HCT116 (cell line): ENCODE measurements around the gene KRCC1. TPM values are rescaled to one million over a fixed set of nuclear protein-coding genes. Genes with fewer than 3 reads are reported as not detected.

ENCODE experiments used
- ATAC-seq: fragments of 200-7000 bp; cut with Tn5 transposase; 2 replicates; pipeline ENCODE4 v1.9.1; 2020; ENCODE audit warnings: mild to moderate bottlenecking, moderate library complexity
- BruUV-seq: library from RNA; stranded (reverse); fragments of 400-500 nt; replicated peaks from 2 replicates; lab custom pipeline; 2021; lab: Mats Ljungman, UMichigan
- CTCF ChIA-PET: fragments of 300-600 bp; sonication (Branson Sonifier 250); formaldehyde crosslinking; loops from one replicate; lab custom pipeline; 2021; ENCODE audit warnings: antibody characterized with exemption; lab: Charles Lee
- POLR2A ChIA-PET: fragments of 300-600, 350-600 bp; sonication (Branson Sonifier 250); formaldehyde crosslinking; loops from one replicate; lab custom pipeline; 2021; ENCODE audit warnings: antibody characterized with exemption; lab: Charles Lee
- RAD21 ChIA-PET, 2 experiments: fragments of 300-600 bp; sonication (Branson Sonifier 250); formaldehyde crosslinking; loops; one replicate each; lab custom pipeline; 2023; ENCODE audit warnings: low total read pairs in 2 of 2; ENCODE audit not compliant: uncharacterized antibody in 2 of 2, unreplicated experiment in 2 of 2, low non-redundant PET in 1 of 2; lab: Charles Lee
- DNase-seq: peaks from one replicate; pipeline ENCODE4 v3.0.0-alpha.2; 2010; ENCODE audit warnings: low read depth, low spot score
- H2AFZ ChIP-seq: fragments of 200-600 bp; shearing (Covaris generic), sonication (generic); 2 replicates; pipeline ENCODE4 v1.6.1; 2017; ENCODE audit warnings: low read depth, mixed run types, mixed read lengths, antibody characterized with exemption, low read length; ENCODE audit not compliant: poor library complexity, severe bottlenecking
- H3K27ac ChIP-seq: 2 replicates; pipeline ENCODE4 v1.5.1; 2012; ENCODE audit warnings: low read depth, low read length
- H3K27me3 ChIP-seq: fragments of 200-600 bp; sonication (generic); 2 replicates; pipeline ENCODE4 v1.6.1; 2016; ENCODE audit warnings: mixed run types, low read length, mixed read lengths; ENCODE audit not compliant: insufficient read depth
- H3K36me3 ChIP-seq, 2 experiments: fragments of 200-500 bp in 1 of 2; fragments of 200-600 bp in 1 of 2; sonication (Bioruptor generic) in 1 of 2; sonication (generic) in 1 of 2; 2 replicates each; pipeline versions ENCODE4 v1.5.1 to v1.6.1; 2014 to 2016; ENCODE audit warnings: low read length in 2 of 2, inconsistent platforms in 1 of 2, mixed read lengths in 1 of 2, mixed run types in 1 of 2; ENCODE audit not compliant: insufficient read depth in 2 of 2, control insufficient read depth in 1 of 2
- H3K4me1 ChIP-seq, 2 experiments: fragments of 200-600 bp in 1 of 2; sonication (generic) in 1 of 2; 2 replicates each; pipeline versions ENCODE4 v1.5.1 to v1.6.1; 2012 to 2017; ENCODE audit warnings: low read length in 2 of 2, inconsistent platforms in 1 of 2, mild to moderate bottlenecking in 1 of 2, mixed read lengths in 1 of 2, mixed run types in 1 of 2, moderate library complexity in 1 of 2; ENCODE audit not compliant: insufficient read depth in 2 of 2, control insufficient read depth in 1 of 2
- H3K4me2 ChIP-seq: fragments of 200-600 bp; sonication (generic); 2 replicates; pipeline ENCODE4 v1.6.1; 2017; ENCODE audit warnings: mixed run types, low read length, mixed read lengths
- H3K4me3 ChIP-seq, 2 experiments: fragments of 200-600 bp in 1 of 2; sonication (generic) in 1 of 2; replicated peaks in 1 of 2; 2 replicates each; pipeline ENCODE4 v1.5.1; 2011 to 2016; ENCODE audit warnings: low read length in 2 of 2, control low read depth in 1 of 2, low read depth in 1 of 2, mild to moderate bottlenecking in 1 of 2, mixed read lengths in 1 of 2, mixed run types in 1 of 2
- H3K79me2 ChIP-seq: fragments of 200-600 bp; sonication (generic); 2 replicates; pipeline ENCODE4 v1.6.1; 2017; ENCODE audit warnings: mild to moderate bottlenecking, mixed run types, low read length, moderate library complexity, mixed read lengths; ENCODE audit not compliant: insufficient read depth
- H3K9ac ChIP-seq: fragments of 200-600 bp; sonication (generic); 2 replicates; pipeline ENCODE4 v1.6.1; 2016; ENCODE audit warnings: low read length, mixed read lengths
- H3K9me2 ChIP-seq: fragments of 200-600 bp; sonication (generic), shearing (Covaris generic); 2 replicates; pipeline ENCODE4 v1.6.1; 2017; ENCODE audit warnings: mixed run types, mild to moderate bottlenecking, moderate library complexity; ENCODE audit not compliant: insufficient read depth
- H3K9me3 ChIP-seq, 2 experiments: fragments of 200-500 bp in 1 of 2; fragments of 200-600 bp in 1 of 2; sonication (Bioruptor generic) in 1 of 2; sonication (generic) in 1 of 2; 2 replicates each; pipeline ENCODE4 v1.6.1; 2014 to 2017; ENCODE audit warnings: low read length in 2 of 2, mixed read lengths in 2 of 2, inconsistent platforms in 1 of 2, low read depth in 1 of 2, mild to moderate bottlenecking in 1 of 2, mixed run types in 1 of 2, moderate library complexity in 1 of 2; ENCODE audit not compliant: control insufficient read depth in 1 of 2, insufficient read depth in 1 of 2
- H4K20me1 ChIP-seq: fragments of 200-600 bp; sonication (generic), shearing (Covaris generic); 2 replicates; pipeline ENCODE4 v1.6.1; 2017; ENCODE audit warnings: mixed run types, mild to moderate bottlenecking, moderate library complexity; ENCODE audit not compliant: insufficient read depth
- ATF3 ChIP-seq: IDR thresholded peaks from 2 replicates; pipeline ENCODE4 v1.6.1; 2012
- CBX3 ChIP-seq: IDR thresholded peaks from 2 replicates; pipeline ENCODE4 v1.6.1; 2012; ENCODE audit warnings: low read depth
- CEBPB ChIP-seq: IDR thresholded peaks from 2 replicates; pipeline ENCODE4 v1.6.1; 2012; ENCODE audit warnings: low read depth
- EGR1 ChIP-seq: IDR thresholded peaks from 2 replicates; pipeline ENCODE4 v1.6.1; 2012; ENCODE audit warnings: low read depth
- ELF1 ChIP-seq: IDR thresholded peaks from 2 replicates; pipeline ENCODE4 v1.6.1; 2012; ENCODE audit warnings: low read depth, borderline replicate concordance
- EZH2 ChIP-seq: fragments of 200-600 bp; sonication (generic); IDR thresholded peaks from 2 replicates; pipeline ENCODE4 v1.6.1; 2017; ENCODE audit warnings: antibody characterized with exemption, mixed run types
- EZH2phosphoT487 ChIP-seq: fragments of 200-600 bp; IDR thresholded peaks from 2 replicates; pipeline ENCODE4 v1.6.1; 2018; ENCODE audit warnings: antibody characterized with exemption, borderline replicate concordance
- FOSL1 ChIP-seq: IDR thresholded peaks from 2 replicates; pipeline ENCODE4 v1.6.1; 2012; ENCODE audit warnings: low read depth
- JUND ChIP-seq: IDR thresholded peaks from 2 replicates; pipeline ENCODE4 v1.6.1; 2012
- MAX ChIP-seq: IDR thresholded peaks from 2 replicates; pipeline ENCODE4 v1.6.1; 2012
- POLR2A ChIP-seq: IDR thresholded peaks from 2 replicates; pipeline ENCODE4 v1.7.0; 2011; ENCODE audit warnings: borderline replicate concordance; ENCODE audit not compliant: insufficient read depth, insufficient read length; ENCODE audit errors: extremely low read depth
- POLR2AphosphoS5 ChIP-seq: IDR thresholded peaks from 2 replicates; pipeline ENCODE4 v1.6.1; 2011; ENCODE audit warnings: mild to moderate bottlenecking, low read depth, low read length, moderate library complexity
- SIN3A ChIP-seq: IDR thresholded peaks from 2 replicates; pipeline ENCODE4 v1.6.1; 2012; ENCODE audit warnings: low read depth
- SP1 ChIP-seq: IDR thresholded peaks from 2 replicates; pipeline ENCODE4 v1.6.1; 2012; ENCODE audit warnings: low read depth
- SRF ChIP-seq: IDR thresholded peaks from 2 replicates; pipeline ENCODE4 v1.6.1; 2012; ENCODE audit warnings: low read depth
- TCF7L2 ChIP-seq: IDR thresholded peaks from 2 replicates; pipeline ENCODE4 v1.7.0; 2011; ENCODE audit warnings: borderline replicate concordance, inconsistent platforms; ENCODE audit not compliant: insufficient read depth, insufficient read length; ENCODE audit errors: extremely low read depth
- YY1 ChIP-seq: IDR thresholded peaks from 2 replicates; pipeline ENCODE4 v1.6.1; 2011; ENCODE audit warnings: low read length, low read depth, moderate library complexity, mild to moderate bottlenecking; ENCODE audit not compliant: insufficient replicate concordance; ENCODE audit errors: extremely low read depth
- ZFX ChIP-seq: fragments of 450-650 bp; IDR thresholded peaks from 2 replicates; pipeline ENCODE4 v1.6.1; 2017
- ZNF274 ChIP-seq: fragments of 200-500 bp; sonication (Bioruptor generic); IDR thresholded peaks from 2 replicates; pipeline ENCODE4 v1.6.1; 2014; ENCODE audit warnings: mild to moderate bottlenecking, low read depth, low read length, inconsistent platforms
- intact Hi-C: fragments of 100-400 bp; cut with micrococcal nuclease; formaldehyde crosslinking; loops from 2 replicates; pipeline ENCODE4 v1.10.0; 2022
- total RNA-seq: library from RNA; stranded (reverse); gene quantifications from one replicate; pipeline ENCODE4 v1.2.1, GENCODE V29; 2021; ENCODE audit not compliant: unreplicated experiment
- TF ChIP-seq, protein P1 (sequence below): IDR thresholded peaks from 2 replicates; pipeline ENCODE4 v1.6.1; 2012; ENCODE audit warnings: low read depth

Gene KRCC1
- total RNA-seq, 1 experiment from 2014 or later = 5.8 TPM

- TF ChIP-seq SRF = no peak
- TF ChIP-seq ZNF274 = no peak
- no peak for TF ChIP-seq TCF7L2
- TF ChIP-seq EGR1 = no peak
- no peak for TF ChIP-seq EZH2
- TF ChIP-seq ATF3 = no peak
- no peak for TF ChIP-seq ELF1
- no peak for TF ChIP-seq POLR2AphosphoS5
- TF ChIP-seq CBX3 = no peak
- no peak for TF ChIP-seq YY1
- no peak for TF ChIP-seq FOSL1
- no peak for TF ChIP-seq ZFX
- TF ChIP-seq POLR2A = no peak
- no peak for TF ChIP-seq EZH2phosphoT487
- TF ChIP-seq, protein P1, sequence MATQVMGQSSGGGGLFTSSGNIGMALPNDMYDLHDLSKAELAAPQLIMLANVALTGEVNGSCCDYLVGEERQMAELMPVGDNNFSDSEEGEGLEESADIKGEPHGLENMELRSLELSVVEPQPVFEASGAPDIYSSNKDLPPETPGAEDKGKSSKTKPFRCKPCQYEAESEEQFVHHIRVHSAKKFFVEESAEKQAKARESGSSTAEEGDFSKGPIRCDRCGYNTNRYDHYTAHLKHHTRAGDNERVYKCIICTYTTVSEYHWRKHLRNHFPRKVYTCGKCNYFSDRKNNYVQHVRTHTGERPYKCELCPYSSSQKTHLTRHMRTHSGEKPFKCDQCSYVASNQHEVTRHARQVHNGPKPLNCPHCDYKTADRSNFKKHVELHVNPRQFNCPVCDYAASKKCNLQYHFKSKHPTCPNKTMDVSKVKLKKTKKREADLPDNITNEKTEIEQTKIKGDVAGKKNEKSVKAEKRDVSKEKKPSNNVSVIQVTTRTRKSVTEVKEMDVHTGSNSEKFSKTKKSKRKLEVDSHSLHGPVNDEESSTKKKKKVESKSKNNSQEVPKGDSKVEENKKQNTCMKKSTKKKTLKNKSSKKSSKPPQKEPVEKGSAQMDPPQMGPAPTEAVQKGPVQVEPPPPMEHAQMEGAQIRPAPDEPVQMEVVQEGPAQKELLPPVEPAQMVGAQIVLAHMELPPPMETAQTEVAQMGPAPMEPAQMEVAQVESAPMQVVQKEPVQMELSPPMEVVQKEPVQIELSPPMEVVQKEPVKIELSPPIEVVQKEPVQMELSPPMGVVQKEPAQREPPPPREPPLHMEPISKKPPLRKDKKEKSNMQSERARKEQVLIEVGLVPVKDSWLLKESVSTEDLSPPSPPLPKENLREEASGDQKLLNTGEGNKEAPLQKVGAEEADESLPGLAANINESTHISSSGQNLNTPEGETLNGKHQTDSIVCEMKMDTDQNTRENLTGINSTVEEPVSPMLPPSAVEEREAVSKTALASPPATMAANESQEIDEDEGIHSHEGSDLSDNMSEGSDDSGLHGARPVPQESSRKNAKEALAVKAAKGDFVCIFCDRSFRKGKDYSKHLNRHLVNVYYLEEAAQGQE = no peak
- no peak for TF ChIP-seq MAX
- TF ChIP-seq SP1 = no peak
- TF ChIP-seq CEBPB = no peak
- TF ChIP-seq SIN3A = no peak
- no peak for TF ChIP-seq JUND
- H3K27me3 ChIP-seq = no peaks in the 10 kb centered on the region
- no peak overlapping the region for H2AFZ ChIP-seq
- H3K27ac ChIP-seq = no peak overlapping the region
- ChIA-PET RAD21 (no interaction called here), CTCF (interaction anchor here (2.4 kb wide), 1 partner anchor 10 kb away, joined by 11 read pairs; no protein-coding TSS in a partner anchor), POLR2A (no interaction called here)
- H3K4me1 ChIP-seq = peaks cover 0 to 3% of the 10 kb centered on the region in 2 experiments; a peak in 2 of 4 replicates
- no peak overlapping the region for H3K9ac ChIP-seq
- intact Hi-C loops = no loop called here
- H4K20me1 ChIP-seq = no peaks in the 10 kb centered on the region
- H3K9me2 ChIP-seq = no peaks in the 10 kb centered on the region
- no peaks in the 10 kb centered on the region for H3K9me3 ChIP-seq
- no peak overlapping the region for H3K4me2 ChIP-seq
- no peaks in the 10 kb centered on the region for H3K79me2 ChIP-seq
- no peak overlapping the region for H3K4me3 ChIP-seq
- no peak for ATAC-seq
- no peaks in the 10 kb centered on the region for H3K36me3 ChIP-seq
- DNase-seq = no peak
- no TSS peak for BruUV-seq
These were observed 14.5 kb upstream of the KRCC1 start for GRCh38 chr2:88070055-88070454.
